Loucy (cell line): ENCODE measurements around the gene HMCES.

Experiments used
- H2AFZ ChIP-seq: fragments of 200-600 bp; sonication (generic); 2 replicates; pipeline ENCODE4 v1.6.0; 2016; ENCODE audit warnings: antibody characterized with exemption, mild to moderate bottlenecking, low read length, moderate library complexity
- H3F3A ChIP-seq: fragments of 200-600 bp; 2 replicates; pipeline ENCODE4 v1.6.0; 2016; ENCODE audit warnings: antibody characterized with exemption, low read depth, mild to moderate bottlenecking
- H3K27me3 ChIP-seq: fragments of 200-600 bp; sonication (generic); 2 replicates; pipeline ENCODE4 v1.6.1; 2014; ENCODE audit warnings: low read length, mild to moderate bottlenecking; ENCODE audit not compliant: insufficient read depth, poor library complexity, severe bottlenecking
- H3K36me3 ChIP-seq: fragments of 200-600 bp; sonication (generic); 2 replicates; pipeline ENCODE4 v1.6.1; 2016; ENCODE audit warnings: low read length; ENCODE audit not compliant: insufficient read depth
- H3K4me1 ChIP-seq: fragments of 200-600 bp; sonication (generic); 2 replicates; pipeline ENCODE4 v1.5.1; 2014; ENCODE audit warnings: low read length, mild to moderate bottlenecking; ENCODE audit not compliant: insufficient read depth, poor library complexity, severe bottlenecking
- H3K4me2 ChIP-seq: fragments of 200-600 bp; sonication (generic); 2 replicates; pipeline ENCODE4 v1.6.0; 2014; ENCODE audit warnings: antibody characterized with exemption, low read length, low read depth, mild to moderate bottlenecking; ENCODE audit not compliant: poor library complexity, severe bottlenecking
- H3K4me3 ChIP-seq: fragments of 200-600 bp; sonication (generic); 2 replicates; pipeline ENCODE4 v1.5.1; 2014; ENCODE audit warnings: low read length, mild to moderate bottlenecking, mixed read lengths; ENCODE audit not compliant: poor library complexity, severe bottlenecking
- H3K79me2 ChIP-seq: fragments of 200-600 bp; sonication (generic); 2 replicates; pipeline ENCODE4 v1.6.1; 2014; ENCODE audit warnings: low read length; ENCODE audit not compliant: insufficient read depth
- H3K9ac ChIP-seq: fragments of 200-600 bp; sonication (generic); 2 replicates; pipeline ENCODE4 v1.6.0; 2014; ENCODE audit warnings: mild to moderate bottlenecking, low read depth, low read length, moderate library complexity; ENCODE audit not compliant: poor library complexity, severe bottlenecking
- H3K9me2 ChIP-seq: fragments of 200-600 bp; sonication (generic); replicated peaks from 2 replicates; pipeline ENCODE4 v1.6.1; 2016; ENCODE audit warnings: low read depth, low read length, mixed read lengths
- H3K9me3 ChIP-seq: fragments of 200-600 bp; sonication (generic); 2 replicates; pipeline ENCODE4 v1.6.1; 2014; ENCODE audit warnings: mild to moderate bottlenecking, antibody characterized with exemption, low read length, low read depth; ENCODE audit not compliant: insufficient read depth
- H4K20me1 ChIP-seq: fragments of 200-600 bp; sonication (generic); 2 replicates; pipeline ENCODE4 v1.6.0; 2014; ENCODE audit warnings: antibody characterized with exemption, low read length, mild to moderate bottlenecking; ENCODE audit not compliant: insufficient read depth, poor library complexity, severe bottlenecking
- EZH2phosphoT487 ChIP-seq: fragments of 200-600 bp; IDR thresholded peaks from 2 replicates; pipeline ENCODE4 v1.6.1; 2018; ENCODE audit warnings: antibody characterized with exemption, mild to moderate bottlenecking, moderate library complexity, borderline replicate concordance
- TF ChIP-seq, protein P1 (sequence below): fragments of 200-600 bp; sonication (generic); conservative IDR thresholded peaks from 2 replicates; pipeline ENCODE4 v1.5.1; 2014; ENCODE audit warnings: mild to moderate bottlenecking, antibody characterized with exemption, low read length

The HMCES gene

GRCh38 chr3:129323651-129324294 lies 45.1 kb downstream of the HMCES start:
- H3F3A ChIP-seq: no peaks in the 10 kb centered on the region
- no peak overlapping the region for H3K9ac ChIP-seq
- H3K36me3 ChIP-seq: peaks cover 4% of the 10 kb centered on the region; the same call in 1 of the 2 replicates
- no peaks in the 10 kb centered on the region for H3K4me1 ChIP-seq
- H2AFZ ChIP-seq: no peak overlapping the region
- no peak overlapping the region for H3K4me2 ChIP-seq
- no peaks in the 10 kb centered on the region for H3K27me3 ChIP-seq
- H4K20me1 ChIP-seq: no peaks in the 10 kb centered on the region
- H3K9me3 ChIP-seq: no peaks in the 10 kb centered on the region
- H3K9me2 ChIP-seq: no peaks in the 10 kb centered on the region
- no peak for TF ChIP-seq EZH2phosphoT487
- TF ChIP-seq, protein P1, sequence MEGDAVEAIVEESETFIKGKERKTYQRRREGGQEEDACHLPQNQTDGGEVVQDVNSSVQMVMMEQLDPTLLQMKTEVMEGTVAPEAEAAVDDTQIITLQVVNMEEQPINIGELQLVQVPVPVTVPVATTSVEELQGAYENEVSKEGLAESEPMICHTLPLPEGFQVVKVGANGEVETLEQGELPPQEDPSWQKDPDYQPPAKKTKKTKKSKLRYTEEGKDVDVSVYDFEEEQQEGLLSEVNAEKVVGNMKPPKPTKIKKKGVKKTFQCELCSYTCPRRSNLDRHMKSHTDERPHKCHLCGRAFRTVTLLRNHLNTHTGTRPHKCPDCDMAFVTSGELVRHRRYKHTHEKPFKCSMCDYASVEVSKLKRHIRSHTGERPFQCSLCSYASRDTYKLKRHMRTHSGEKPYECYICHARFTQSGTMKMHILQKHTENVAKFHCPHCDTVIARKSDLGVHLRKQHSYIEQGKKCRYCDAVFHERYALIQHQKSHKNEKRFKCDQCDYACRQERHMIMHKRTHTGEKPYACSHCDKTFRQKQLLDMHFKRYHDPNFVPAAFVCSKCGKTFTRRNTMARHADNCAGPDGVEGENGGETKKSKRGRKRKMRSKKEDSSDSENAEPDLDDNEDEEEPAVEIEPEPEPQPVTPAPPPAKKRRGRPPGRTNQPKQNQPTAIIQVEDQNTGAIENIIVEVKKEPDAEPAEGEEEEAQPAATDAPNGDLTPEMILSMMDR: no peak; the same call in 1 of the 2 replicates
- H3K79me2 ChIP-seq: peaks cover 8% of the 10 kb centered on the region; the same call in 1 of the 2 replicates
- no peak overlapping the region for H3K4me3 ChIP-seq

- Histone ChIP-seq H3K9ac (no peak overlapping the region), H3K36me3 (peaks cover 4% of the 10 kb centered on the region; the same call in 1 of the 2 replicates), H3F3A (no peaks in the 10 kb centered on the region), H3K79me2 (no peaks in the 10 kb centered on the region), H3K9me2 (no peaks in the 10 kb centered on the region), H2AFZ (no peak overlapping the region), H3K4me2 (no peak overlapping the region), H3K4me3 (no peak overlapping the region), H3K4me1 (no peaks in the 10 kb centered on the region), H3K27me3 (no peaks in the 10 kb centered on the region), H3K9me3 (no peaks in the 10 kb centered on the region), H4K20me1 (no peaks in the 10 kb centered on the region)
- TF ChIP-seq, protein P1: no peak
Measured at GRCh38 chr3:129324855-129325254, 46.2 kb downstream of the HMCES start.

GRCh38 chr3:129325383-129325782 lies 46.7 kb downstream of the HMCES start:
- no peaks in the 10 kb centered on the region for H3K9me3 ChIP-seq
- no peaks in the 10 kb centered on the region for H3K4me1 ChIP-seq
- no peak for TF ChIP-seq EZH2phosphoT487
- TF ChIP-seq, protein P1: no peak
- H3F3A ChIP-seq: no peaks in the 10 kb centered on the region
- H2AFZ ChIP-seq: no peak overlapping the region
- H3K4me2 ChIP-seq: no peak overlapping the region
- no peaks in the 10 kb centered on the region for H3K9me2 ChIP-seq
- no peak overlapping the region for H3K4me3 ChIP-seq
- no peaks in the 10 kb centered on the region for H3K27me3 ChIP-seq
- peaks cover 4% of the 10 kb centered on the region; the same call in 1 of the 2 replicates for H3K36me3 ChIP-seq
- H4K20me1 ChIP-seq: no peaks in the 10 kb centered on the region
- H3K79me2 ChIP-seq: no peaks in the 10 kb centered on the region
- no peak overlapping the region for H3K9ac ChIP-seq
